ENCODE results near the gene TMEM235. TPM values are rescaled to one million over a fixed set of nuclear protein-coding genes. Genes with fewer than 3 reads are reported as not detected.
A peak's percentile ranks its signal among the peaks of the same experiment; 100 is the strongest.
"Not testable (repeated sequence)": the region's sequence is repeated elsewhere in the genome, so short reads cannot be mapped to it uniquely, and the experiment has no call there.

Gene TMEM235
- total and polyA plus RNA-seq, 3 donors from 2014 or later, result not detected

DNA sequence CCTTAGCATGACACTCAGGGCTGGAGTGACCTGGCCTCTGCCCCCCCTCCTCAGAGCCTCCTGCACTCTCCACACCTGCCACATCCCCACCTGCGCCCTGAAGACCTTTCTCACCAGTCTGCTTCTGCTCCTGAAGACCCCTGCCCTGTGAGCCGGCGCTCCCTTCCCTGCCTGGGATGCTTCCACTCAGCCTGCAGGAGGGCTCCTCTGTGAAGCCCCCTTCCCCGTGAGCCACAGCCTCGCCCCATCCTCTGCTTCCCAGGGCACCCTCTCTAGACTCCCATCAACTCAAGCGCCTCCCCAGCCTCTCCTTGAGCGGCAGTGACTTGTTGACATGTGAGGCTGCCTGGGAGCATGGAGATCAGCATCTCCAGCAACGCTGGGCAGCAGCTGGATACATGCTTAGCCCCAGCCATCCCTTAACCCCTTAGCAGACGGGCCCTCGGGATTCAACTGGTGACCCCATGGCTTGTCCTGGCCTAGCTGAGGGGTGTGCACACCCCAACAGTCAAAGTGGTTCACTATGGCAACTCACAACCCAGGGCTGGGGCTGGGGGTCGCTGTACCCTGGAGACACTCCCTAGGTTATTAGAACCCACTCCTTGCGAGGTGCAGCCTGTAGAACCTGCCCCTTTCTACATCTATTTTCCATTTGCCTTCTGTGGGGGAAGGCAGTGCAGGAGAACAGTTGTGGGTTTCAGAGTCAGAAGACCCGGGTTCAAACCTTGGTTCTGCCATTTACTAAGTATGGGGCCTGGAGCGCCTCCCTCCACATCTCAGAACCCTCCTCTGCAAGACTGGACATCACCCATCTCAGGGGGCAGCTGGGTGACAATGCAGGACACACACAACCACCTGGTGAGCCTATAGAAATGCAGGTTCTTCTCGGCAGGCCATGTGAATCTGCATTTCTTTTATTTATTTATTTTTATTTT, 21.5 kb downstream of the TMEM235 start:
- H3K4me1 ChIP-seq, result peaks cover 6% of the 10 kb centered on the region

DNA sequence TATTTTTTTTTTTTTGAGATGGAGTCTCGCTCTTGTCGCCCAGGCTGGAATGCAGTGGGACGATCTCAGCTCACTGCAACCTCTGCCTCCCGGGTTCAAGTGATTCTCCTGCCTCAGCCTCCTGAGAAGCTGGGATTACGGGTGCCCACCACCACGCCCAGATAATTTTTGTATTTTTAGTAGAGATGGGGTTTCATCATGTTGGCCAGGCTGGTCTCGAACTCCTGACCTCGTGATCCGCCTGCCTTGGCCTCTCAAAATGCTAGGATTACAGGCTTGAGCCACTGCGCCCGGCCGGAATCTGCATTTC, 22.2 kb downstream of the TMEM235 start:
- peak overlapping the region; percentile 91 to 98 for H3K4me3 ChIP-seq
- not testable (repeated sequence) for H3K4me1 ChIP-seq; H3K36me3 ChIP-seq (ENCODE audit: low read depth, missing control alignments); H3K9me3 ChIP-seq; DNase-seq; H3K27me3 ChIP-seq; H3K27ac ChIP-seq
- intact Hi-C loops (cut with DNase I; ENCODE audit: low total_unique reads), result loop anchor here (10.0 kb wide), 1 partner anchor 139 kb away; no protein-coding TSS in a partner anchor
- WGBS, 2 donors, result 63 to 76% methylated on average over 12 of the region's 12 CpGs

More for the DNA sequence above, 21.5 kb downstream of the TMEM235 start:
- Histone ChIP-seq H3K27ac (no peak overlapping the region), H3K27me3 (no peaks in the 10 kb centered on the region), H3K4me3 (no peak overlapping the region), H3K9me3 (no peaks in the 10 kb centered on the region), H3K36me3 (ENCODE audit: low read depth, missing control alignments) (no peaks in the 10 kb centered on the region)
- DNase-seq, result no peak
- WGBS, 2 donors, result 72 to 83% methylated on average over 14 to 15 of the region's 15 CpGs
- no peak for TF ChIP-seq POLR2A (IDR thresholded peaks at IDR 0.05)
- TF ChIP-seq, protein P1, sequence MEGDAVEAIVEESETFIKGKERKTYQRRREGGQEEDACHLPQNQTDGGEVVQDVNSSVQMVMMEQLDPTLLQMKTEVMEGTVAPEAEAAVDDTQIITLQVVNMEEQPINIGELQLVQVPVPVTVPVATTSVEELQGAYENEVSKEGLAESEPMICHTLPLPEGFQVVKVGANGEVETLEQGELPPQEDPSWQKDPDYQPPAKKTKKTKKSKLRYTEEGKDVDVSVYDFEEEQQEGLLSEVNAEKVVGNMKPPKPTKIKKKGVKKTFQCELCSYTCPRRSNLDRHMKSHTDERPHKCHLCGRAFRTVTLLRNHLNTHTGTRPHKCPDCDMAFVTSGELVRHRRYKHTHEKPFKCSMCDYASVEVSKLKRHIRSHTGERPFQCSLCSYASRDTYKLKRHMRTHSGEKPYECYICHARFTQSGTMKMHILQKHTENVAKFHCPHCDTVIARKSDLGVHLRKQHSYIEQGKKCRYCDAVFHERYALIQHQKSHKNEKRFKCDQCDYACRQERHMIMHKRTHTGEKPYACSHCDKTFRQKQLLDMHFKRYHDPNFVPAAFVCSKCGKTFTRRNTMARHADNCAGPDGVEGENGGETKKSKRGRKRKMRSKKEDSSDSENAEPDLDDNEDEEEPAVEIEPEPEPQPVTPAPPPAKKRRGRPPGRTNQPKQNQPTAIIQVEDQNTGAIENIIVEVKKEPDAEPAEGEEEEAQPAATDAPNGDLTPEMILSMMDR (IDR thresholded peaks at IDR 0.05), result no peak
- intact Hi-C loops (cut with DNase I; ENCODE audit: low total_unique reads), result loop anchor here (10.0 kb wide), 1 partner anchor 138 kb away; no protein-coding TSS in a partner anchor

DNA sequence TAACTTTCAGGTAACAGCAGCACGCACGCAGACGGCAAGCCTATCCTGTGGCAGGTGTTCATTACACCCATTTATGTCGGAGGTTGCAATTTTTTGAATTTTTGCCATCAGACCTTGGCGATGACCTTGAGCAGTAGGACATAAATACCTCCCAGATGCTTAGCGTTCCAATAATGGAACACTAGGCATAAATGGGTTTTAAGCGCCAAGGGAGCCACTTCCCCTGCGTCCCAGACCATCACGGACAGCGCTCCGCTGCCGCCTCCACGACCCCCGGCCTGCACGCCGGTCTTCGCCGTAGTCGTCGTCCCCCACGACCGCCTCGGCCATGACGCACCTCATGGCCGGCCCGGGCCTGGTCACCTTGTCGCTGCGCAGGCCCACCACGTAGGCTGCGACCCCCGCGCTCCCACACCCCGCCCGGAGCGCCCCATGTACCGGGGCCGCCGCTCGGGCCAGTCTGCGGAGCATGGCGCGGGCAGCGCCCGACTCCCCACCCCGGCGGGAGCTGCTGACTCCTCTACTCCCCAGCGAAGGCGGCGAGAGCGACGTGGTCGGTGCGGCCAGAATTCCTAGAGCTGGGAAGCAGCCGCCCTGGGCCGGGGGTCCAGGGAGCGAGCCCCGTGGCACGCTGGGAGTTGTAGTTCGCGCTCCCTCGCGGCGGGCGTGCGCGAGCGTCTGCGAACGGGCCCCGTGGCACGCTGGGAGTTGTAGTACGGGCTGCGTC, 22.7 kb downstream of the TMEM235 start:
- peak overlapping the region; percentile 31 to 89 for H3K27ac ChIP-seq
- H3K4me1 ChIP-seq, result peaks cover 6% of the 10 kb centered on the region
- no peaks in the 10 kb centered on the region for H3K27me3 ChIP-seq
- peak; percentile 91 for DNase-seq
- peak overlapping the region; percentile 91 to 98 for H3K4me3 ChIP-seq
- no peaks in the 10 kb centered on the region for H3K36me3 ChIP-seq (ENCODE audit: low read depth, missing control alignments)
- intact Hi-C loops (cut with DNase I; ENCODE audit: low total_unique reads), result loop anchor here (10.0 kb wide), 1 partner anchor 139 kb away; no protein-coding TSS in a partner anchor
- no peak for TF ChIP-seq POLR2A (IDR thresholded peaks at IDR 0.05)
- TF ChIP-seq, protein P1 (IDR thresholded peaks at IDR 0.05), result peak in 1 of 3 experiments; percentile 2
- whole genome bisulfite sequencing, 2 donors, result 2 to 3% methylated on average over 19 to 57 of the region's 73 CpGs
- H3K9me3 ChIP-seq, result no peaks in the 10 kb centered on the region

DNA sequence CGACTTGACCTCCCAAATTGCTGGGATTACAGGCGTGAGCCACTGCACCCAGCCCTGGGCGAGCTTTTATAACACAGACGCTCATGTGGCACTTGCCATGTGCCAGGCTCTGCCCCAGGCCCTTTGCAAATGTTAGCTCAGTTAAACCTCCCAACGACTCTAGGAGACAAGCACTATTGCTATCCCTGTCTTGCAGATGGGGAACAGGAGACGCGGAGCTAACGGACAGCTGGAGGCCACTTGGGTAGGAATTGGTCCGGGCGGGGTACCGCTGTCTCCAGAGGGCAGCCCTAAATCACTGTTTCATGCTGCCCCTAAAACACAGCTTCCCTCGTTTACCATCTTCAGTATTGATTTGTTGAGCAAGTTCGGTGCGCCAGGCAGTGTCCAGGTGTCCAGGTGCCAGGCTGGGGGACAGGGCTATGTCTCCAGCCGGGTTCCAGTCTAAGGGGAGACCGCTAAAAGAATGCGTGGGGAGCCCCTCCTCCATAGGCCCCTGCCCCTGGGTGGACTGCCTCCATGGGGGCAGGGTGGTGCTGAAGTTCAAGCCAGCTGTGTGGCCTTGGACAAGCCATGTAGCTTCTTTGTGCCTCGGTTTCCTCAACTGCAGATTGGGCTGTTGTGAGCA, 23.7 kb downstream of the TMEM235 start:
- Histone ChIP-seq H3K27ac (no peak overlapping the region), H3K4me1 (peaks cover 6% of the 10 kb centered on the region), H3K27me3 (no peaks in the 10 kb centered on the region), H3K36me3 (ENCODE audit: low read depth, missing control alignments) (no peaks in the 10 kb centered on the region), H3K9me3 (no peaks in the 10 kb centered on the region), H3K4me3 (peak overlapping the region in 1 of 2 donors; percentile 91)
- no peak for DNase-seq
- intact Hi-C loops (cut with DNase I; ENCODE audit: low total_unique reads), result loop anchor here (10.0 kb wide), 1 partner anchor 140 kb away; no protein-coding TSS in a partner anchor
- 84 to 86% methylated on average over 18 of the region's 18 CpGs for WGBS, 2 donors
- no peak for TF ChIP-seq POLR2A (IDR thresholded peaks at IDR 0.05)
- TF ChIP-seq, protein P1 (IDR thresholded peaks at IDR 0.05), result no peak
